Measurements from ENCODE around the gene ZGRF1.

DNA sequence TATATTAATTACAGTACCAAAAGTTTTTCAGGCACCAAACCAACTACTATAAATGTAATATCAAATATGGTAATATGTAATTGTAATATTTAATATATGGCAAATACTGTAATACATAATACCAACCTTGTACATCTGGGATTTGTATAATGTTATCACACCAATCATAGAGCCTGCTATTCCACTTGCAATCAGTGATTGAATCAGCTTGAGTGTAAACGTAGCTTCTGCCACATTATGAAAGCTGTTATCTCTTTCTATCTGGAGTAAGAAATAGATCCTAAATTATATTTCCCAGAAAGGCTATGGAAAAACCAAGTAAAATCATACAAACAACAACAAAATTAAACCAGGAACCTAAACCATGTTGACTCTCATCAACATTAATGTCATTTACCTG lies 96.0 kb downstream of the ZGRF1 start:
- TF ChIP-seq ZNF384 (IDR thresholded peaks at IDR 0.05): no peak
- TF ChIP-seq, protein P1, sequence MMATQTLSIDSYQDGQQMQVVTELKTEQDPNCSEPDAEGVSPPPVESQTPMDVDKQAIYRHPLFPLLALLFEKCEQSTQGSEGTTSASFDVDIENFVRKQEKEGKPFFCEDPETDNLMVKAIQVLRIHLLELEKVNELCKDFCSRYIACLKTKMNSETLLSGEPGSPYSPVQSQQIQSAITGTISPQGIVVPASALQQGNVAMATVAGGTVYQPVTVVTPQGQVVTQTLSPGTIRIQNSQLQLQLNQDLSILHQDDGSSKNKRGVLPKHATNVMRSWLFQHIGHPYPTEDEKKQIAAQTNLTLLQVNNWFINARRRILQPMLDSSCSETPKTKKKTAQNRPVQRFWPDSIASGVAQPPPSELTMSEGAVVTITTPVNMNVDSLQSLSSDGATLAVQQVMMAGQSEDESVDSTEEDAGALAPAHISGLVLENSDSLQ (IDR thresholded peaks at IDR 0.05): no peak
- TF ChIP-seq CTBP1 (IDR thresholded peaks at IDR 0.05; ENCODE audit: borderline replicate concordance): no peak
- no peak for TF ChIP-seq BHLHE40 (IDR thresholded peaks at IDR 0.05; ENCODE audit: borderline replicate concordance)
- TF ChIP-seq TARDBP (IDR thresholded peaks at IDR 0.05): no peak
- no peak for TF ChIP-seq FOXM1 (IDR thresholded peaks at IDR 0.05; ENCODE audit: borderline replicate concordance)
- TF ChIP-seq NFRKB (IDR thresholded peaks at IDR 0.05): no peak
- TF ChIP-seq SP1 (IDR thresholded peaks at IDR 0.05): no peak
- TF ChIP-seq FOXK2 (IDR thresholded peaks at IDR 0.05): no peak
- TF ChIP-seq ELF4 (IDR thresholded peaks at IDR 0.05): no peak
- no peak for TF ChIP-seq SUZ12 (IDR thresholded peaks at IDR 0.05)
- no peak for TF ChIP-seq L3MBTL2 (conservative IDR thresholded peaks at IDR 0.05)
- TF ChIP-seq FOXA1 (IDR thresholded peaks at IDR 0.05): no peak

All from HEK293T (cell line).